ENCODE results near the gene CCDC85B.
"Not testable (repeated sequence)": the region's sequence is repeated elsewhere in the genome, so short reads cannot be mapped to it uniquely, and the experiment has no call there.

The CCDC85B gene

GRCh38 chr11:65890324-65891218 is at the start of gene CCDC85B:
Gene CCDC85B, plus strand, starts transcription at chr11:65890673. Its CDS starts 111 bp downstream, at chr11:65890784.
- peak; percentile 99 for DNase-seq

GRCh38 chr11:65842144-65842543 is 48.3 kb upstream of the CCDC85B start:
- DNase-seq = no peak

GRCh38 chr11:65843811-65844210 is 46.7 kb upstream of the CCDC85B start:
- no peak for DNase-seq

GRCh38 chr11:65844231-65844872 is 46.1 kb upstream of the CCDC85B start:
- DNase-seq = no peak

GRCh38 chr11:65847746-65848145 is 42.7 kb upstream of the CCDC85B start:
- no peak for DNase-seq

GRCh38 chr11:65848693-65849092 is 41.8 kb upstream of the CCDC85B start:
- not testable (repeated sequence) for DNase-seq

GRCh38 chr11:65849366-65849765 is 41.1 kb upstream of the CCDC85B start:
- no peak for DNase-seq

- DNase-seq = no peak
Measured at GRCh38 chr11:65849771-65850216, 40.7 kb upstream of the CCDC85B start.

- no peak for DNase-seq
Measured at GRCh38 chr11:65850217-65851082, 40.0 kb upstream of the CCDC85B start.

- no peak for DNase-seq
Measured at GRCh38 chr11:65851083-65851579, 39.3 kb upstream of the CCDC85B start.

GRCh38 chr11:65851811-65852507 is 38.5 kb upstream of the CCDC85B start:
- no peak for DNase-seq

- no peak for DNase-seq
Measured at GRCh38 chr11:65852508-65853245, 37.8 kb upstream of the CCDC85B start.

- DNase-seq = no peak
Measured at GRCh38 chr11:65853246-65853979, 37.1 kb upstream of the CCDC85B start.

GRCh38 chr11:65854161-65854592 is 36.3 kb upstream of the CCDC85B start:
- DNase-seq = no peak

GRCh38 chr11:65854852-65855837 is 35.3 kb upstream of the CCDC85B start:
- DNase-seq = no peak

- DNase-seq = no peak
Measured at GRCh38 chr11:65855927-65856363, 34.5 kb upstream of the CCDC85B start.

- peak; percentile 90 for DNase-seq
Measured at GRCh38 chr11:65856689-65857499, 33.6 kb upstream of the CCDC85B start.

- no peak for DNase-seq
Measured at GRCh38 chr11:65857500-65857852, 33.0 kb upstream of the CCDC85B start.

Measured in activated CD8-positive, alpha-beta memory T cell treated with anti-CD3 and anti-CD28 coated beads for 24 hours (primary cell).